ENCODE measurements around the gene CBY3. TPM values are rescaled to one million over a fixed set of nuclear protein-coding genes. Genes with fewer than 3 reads are reported as not detected.
A peak's percentile ranks its signal among the peaks of the same experiment; 100 is the strongest.

CBY3 gene
- total and polyA plus RNA-seq, 2 of the 4 experiments (the other 2 are of a cell fraction) = 0.18 TPM; not detected in 1

- ChIA-PET POLR2A (ENCODE audit: unreplicated experiment) (no interaction called here), CTCF (interaction anchor here (1.2 kb wide), 1 partner anchor 11 kb away, joined by 3 read pairs; no protein-coding TSS in a partner anchor)
- Histone ChIP-seq H3K79me1 (ENCODE audit: low read depth in 1 of 2, low read length in 2 of 2) (peaks cover 30 to 46% of the 10 kb centered on the region in 2 experiments), H2AK9ac (replicated peaks; ENCODE audit: low read depth, low read length, poor library complexity) (no peak overlapping the region), H3K9ac (ENCODE audit: low read depth, low read length) (no peak overlapping the region), H4K5ac (ENCODE audit: low read depth, low read length) (no peak overlapping the region), H2AK5ac (ENCODE audit: low read depth, low read length) (no peak overlapping the region), H3K36me3 (ENCODE audit: control insufficient read depth, insufficient read depth, low read length) (peaks cover 66% of the 10 kb centered on the region), H4K91ac (ENCODE audit: insufficient read depth, low read depth, low read length) (no peak overlapping the region), H3K18ac (ENCODE audit: low read depth, low read length) (no peak overlapping the region), H2BK15ac (ENCODE audit: low read depth, low read length) (no peak overlapping the region), H3K4ac (ENCODE audit: low read depth, low read length) (no peak overlapping the region), H4K20me1 (ENCODE audit: insufficient read depth, low read length) (peaks cover 7% of the 10 kb centered on the region), H3K9me3 (ENCODE audit: control insufficient read depth, insufficient read depth, low read length) (no peaks in the 10 kb centered on the region), H2BK5ac (ENCODE audit: low read depth, low read length, poor library complexity, severe bottlenecking) (no peak overlapping the region), H3K4me1 (ENCODE audit: control insufficient read depth, insufficient read depth, low read length) (no peaks in the 10 kb centered on the region), H3K27ac (ENCODE audit: insufficient read depth, low read length) (no peak overlapping the region), H2BK120ac (ENCODE audit: low read depth, low read length) (no peak overlapping the region), H3K23ac (ENCODE audit: low read depth, low read length) (no peak overlapping the region; the same call in 1 of the 2 replicates), H3K9me1 (ENCODE audit: insufficient read depth, low read length) (peaks cover 4% of the 10 kb centered on the region), H3K4me3 (ENCODE audit: insufficient read depth, low read depth, low read length) (no peak overlapping the region), H3K27me3 (ENCODE audit: control insufficient read depth, insufficient read depth, low read length) (no peaks in the 10 kb centered on the region), H3K4me2 (ENCODE audit: low read depth, low read length) (no peak overlapping the region), H2BK20ac (ENCODE audit: low read depth, low read length) (no peak overlapping the region), H3K14ac (replicated peaks; ENCODE audit: low read depth, low read length) (no peak overlapping the region), H3K56ac (ENCODE audit: extremely low read depth, insufficient read depth, low read length) (no peak overlapping the region), H4K8ac (ENCODE audit: low read depth in 2 of 2, low read length in 2 of 2) (no peak overlapping the region), H2AFZ (replicated peaks; ENCODE audit: low read length, poor library complexity) (no peak overlapping the region)
- ATAC-seq (ENCODE audit: low read depth) = no peak
- no TSS peak for BruUV-seq (replicated peaks)
- intact Hi-C loops (cut with micrococcal nuclease) (no loop called here), dilution Hi-C loops (cut with HindIII; ENCODE audit: low sequenced_read_pairs, unreplicated experiment) (no loop called here), in situ Hi-C loops (cut with MboI; ENCODE audit: low sequenced_read_pairs) (no loop called here)
- no CpG with 5 or more reads among the region's 1 CpG for WGBS, 2 experiments (ENCODE audit: extremely low coverage in 2 of 2, insufficient read length in 1 of 2)
- peak; percentile 35 for DNase-seq
- TF ChIP-seq CHD1 (IDR thresholded peaks at IDR 0.05; ENCODE audit: low read depth, low read length) = no peak
- no peak for TF ChIP-seq BHLHE40 (IDR thresholded peaks at IDR 0.05; ENCODE audit: low read depth, low read length)
- no peak for TF ChIP-seq MXI1 (IDR thresholded peaks at IDR 0.05; ENCODE audit: borderline replicate concordance, low read depth, low read length)
- TF ChIP-seq USF2 (IDR thresholded peaks at IDR 0.05; ENCODE audit: low read depth, low read length) = no peak
- TF ChIP-seq NFE2L2 (IDR thresholded peaks at IDR 0.05; ENCODE audit: low read depth, low read length) = no peak
- TF ChIP-seq CEBPB (IDR thresholded peaks at IDR 0.05; ENCODE audit: low read depth, low read length) = no peak
- no peak for TF ChIP-seq POLR2A (IDR thresholded peaks at IDR 0.05; ENCODE audit: low read depth, low read length)
- no peak for TF ChIP-seq SMC3 (IDR thresholded peaks at IDR 0.05; ENCODE audit: low read depth, low read length)
- no peak for TF ChIP-seq RAD21 (IDR thresholded peaks at IDR 0.05; ENCODE audit: low read length)
- TF ChIP-seq, protein P1, sequence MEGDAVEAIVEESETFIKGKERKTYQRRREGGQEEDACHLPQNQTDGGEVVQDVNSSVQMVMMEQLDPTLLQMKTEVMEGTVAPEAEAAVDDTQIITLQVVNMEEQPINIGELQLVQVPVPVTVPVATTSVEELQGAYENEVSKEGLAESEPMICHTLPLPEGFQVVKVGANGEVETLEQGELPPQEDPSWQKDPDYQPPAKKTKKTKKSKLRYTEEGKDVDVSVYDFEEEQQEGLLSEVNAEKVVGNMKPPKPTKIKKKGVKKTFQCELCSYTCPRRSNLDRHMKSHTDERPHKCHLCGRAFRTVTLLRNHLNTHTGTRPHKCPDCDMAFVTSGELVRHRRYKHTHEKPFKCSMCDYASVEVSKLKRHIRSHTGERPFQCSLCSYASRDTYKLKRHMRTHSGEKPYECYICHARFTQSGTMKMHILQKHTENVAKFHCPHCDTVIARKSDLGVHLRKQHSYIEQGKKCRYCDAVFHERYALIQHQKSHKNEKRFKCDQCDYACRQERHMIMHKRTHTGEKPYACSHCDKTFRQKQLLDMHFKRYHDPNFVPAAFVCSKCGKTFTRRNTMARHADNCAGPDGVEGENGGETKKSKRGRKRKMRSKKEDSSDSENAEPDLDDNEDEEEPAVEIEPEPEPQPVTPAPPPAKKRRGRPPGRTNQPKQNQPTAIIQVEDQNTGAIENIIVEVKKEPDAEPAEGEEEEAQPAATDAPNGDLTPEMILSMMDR (conservative IDR thresholded peaks at IDR 0.05; ENCODE audit: low read depth, low read length) = no peak
- no peak for TF ChIP-seq RCOR1 (IDR thresholded peaks at IDR 0.05; ENCODE audit: insufficient replicate concordance, low read length)
- TF ChIP-seq MAZ (IDR thresholded peaks at IDR 0.05; ENCODE audit: borderline replicate concordance, low read depth, low read length) = no peak
- no peak for TF ChIP-seq FOS (IDR thresholded peaks at IDR 0.05; ENCODE audit: low read depth, low read length)
- TF ChIP-seq, protein P2, sequence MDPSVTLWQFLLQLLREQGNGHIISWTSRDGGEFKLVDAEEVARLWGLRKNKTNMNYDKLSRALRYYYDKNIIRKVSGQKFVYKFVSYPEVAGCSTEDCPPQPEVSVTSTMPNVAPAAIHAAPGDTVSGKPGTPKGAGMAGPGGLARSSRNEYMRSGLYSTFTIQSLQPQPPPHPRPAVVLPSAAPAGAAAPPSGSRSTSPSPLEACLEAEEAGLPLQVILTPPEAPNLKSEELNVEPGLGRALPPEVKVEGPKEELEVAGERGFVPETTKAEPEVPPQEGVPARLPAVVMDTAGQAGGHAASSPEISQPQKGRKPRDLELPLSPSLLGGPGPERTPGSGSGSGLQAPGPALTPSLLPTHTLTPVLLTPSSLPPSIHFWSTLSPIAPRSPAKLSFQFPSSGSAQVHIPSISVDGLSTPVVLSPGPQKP (IDR thresholded peaks at IDR 0.05; ENCODE audit: borderline replicate concordance, low read depth, low read length) = no peak
- TF ChIP-seq MAFK (IDR thresholded peaks at IDR 0.05; ENCODE audit: low read depth, low read length) = no peak
These were observed 35.5 kb upstream of the CBY3 start for GRCh38 chr5:179716286-179716685.
